GM12801 (cell line): ENCODE data around the gene GHDC.

ENCODE experiments used
- CTCF ChIP-seq: IDR thresholded peaks from one replicate; pipeline ENCODE4 v1.5.1; 2011; ENCODE audit warnings: control low read depth; ENCODE audit not compliant: insufficient read length; ENCODE audit errors: extremely low read depth

GHDC gene

DNA sequence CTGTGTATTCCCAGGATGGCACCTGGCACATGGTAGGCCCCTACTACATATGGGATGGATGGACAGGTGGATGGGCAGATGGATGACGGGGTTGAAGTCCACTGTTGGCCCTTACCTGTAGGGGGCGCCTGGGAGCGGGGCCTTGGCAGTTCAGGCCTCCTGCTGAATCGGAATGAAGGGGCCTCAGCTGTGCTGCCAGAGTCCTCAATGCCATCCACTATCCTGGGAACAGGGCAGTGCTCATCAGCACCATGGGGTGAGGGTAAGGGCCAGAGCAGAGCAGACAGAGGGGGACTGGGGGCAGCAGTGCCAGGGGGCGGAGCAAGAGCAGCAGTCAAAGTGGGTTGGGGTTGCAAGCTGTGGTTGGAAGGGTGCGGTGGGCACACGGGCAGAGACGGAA is 31.2 kb downstream of the GHDC start:
- TF ChIP-seq CTCF = no peak

GRCh38 chr17:42160531-42160910 is 33.8 kb downstream of the GHDC start:
- TF ChIP-seq CTCF = no peak

DNA sequence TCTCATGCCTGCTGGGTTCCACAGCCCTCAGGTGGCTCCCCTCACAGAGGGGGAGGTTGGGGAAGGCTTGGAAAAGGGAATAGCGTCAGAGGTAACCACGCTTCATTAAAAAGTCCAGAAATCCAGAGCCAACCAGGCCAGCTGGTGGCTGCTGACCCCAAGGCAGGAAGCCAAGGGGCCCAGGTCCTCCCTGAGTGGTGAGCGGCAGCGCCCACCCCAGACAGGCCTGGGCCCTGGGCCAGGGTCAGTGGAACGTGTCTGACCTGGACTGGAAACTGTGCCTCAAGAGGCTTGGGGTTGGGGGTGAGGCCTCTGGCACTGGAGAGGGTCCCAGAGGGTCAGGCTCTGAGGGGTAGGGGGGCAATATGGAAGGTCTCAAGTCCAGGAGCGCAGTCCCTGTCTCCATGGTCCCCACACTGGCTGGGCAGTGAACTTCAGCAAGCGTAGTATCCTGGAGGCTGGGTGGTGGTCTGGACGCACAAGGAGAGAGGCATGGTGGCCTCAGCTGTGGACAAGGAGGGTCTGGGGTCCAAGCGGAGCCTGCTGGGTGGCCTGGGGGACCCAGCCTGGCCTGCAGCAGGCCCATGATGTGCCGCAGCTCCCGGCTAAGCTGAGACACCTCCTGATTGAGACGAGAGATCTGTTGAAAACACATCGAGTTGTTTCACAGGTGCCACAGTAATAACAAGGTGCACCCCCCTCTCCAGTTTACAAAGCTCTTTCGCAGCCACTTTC is 34.3 kb downstream of the GHDC start:
- TF ChIP-seq CTCF = no peak

- TF ChIP-seq CTCF = no peak
Measured at GRCh38 chr17:42155614-42156045, 38.7 kb downstream of the GHDC start.

GRCh38 chr17:42153919-42154742 is 40.2 kb downstream of the GHDC start:
- no peak for TF ChIP-seq CTCF

GRCh38 chr17:42146911-42147607 is 47.2 kb downstream of the GHDC start:
- no peak for TF ChIP-seq CTCF

DNA sequence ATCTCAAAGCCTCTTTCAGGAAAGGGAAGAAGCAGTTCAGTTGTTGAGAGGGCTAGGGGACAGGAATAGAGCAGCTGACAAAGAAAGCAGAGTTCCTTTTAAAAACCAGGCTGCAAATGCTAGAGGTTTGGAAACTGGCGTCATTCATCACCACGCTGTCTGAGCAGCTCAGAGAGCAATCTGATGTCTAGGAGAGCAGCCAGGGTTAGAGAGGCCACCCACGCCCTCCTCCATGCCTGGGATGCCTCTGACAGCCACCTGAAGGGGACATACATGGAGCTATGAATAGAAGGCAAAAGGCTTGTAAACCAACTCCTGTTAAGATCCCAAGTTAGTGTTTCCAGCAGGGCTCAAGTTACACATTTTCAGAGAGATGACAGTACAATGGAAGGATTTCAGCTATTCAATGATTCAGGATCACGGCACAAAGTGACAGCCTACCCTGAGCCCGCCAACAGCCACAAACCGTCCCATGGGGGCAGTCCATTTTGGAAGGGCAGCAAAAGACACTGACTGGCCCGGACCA is 51.9 kb downstream of the GHDC start:
- no peak for TF ChIP-seq CTCF
